ENCODE data around the gene SPACA4. TPM values are rescaled to one million over a fixed set of nuclear protein-coding genes. Genes with fewer than 3 reads are reported as not detected.

The SPACA4 gene
- polyA plus RNA-seq, 5 donors: 0.11 to 0.76 (median 0.32) TPM

DNA sequence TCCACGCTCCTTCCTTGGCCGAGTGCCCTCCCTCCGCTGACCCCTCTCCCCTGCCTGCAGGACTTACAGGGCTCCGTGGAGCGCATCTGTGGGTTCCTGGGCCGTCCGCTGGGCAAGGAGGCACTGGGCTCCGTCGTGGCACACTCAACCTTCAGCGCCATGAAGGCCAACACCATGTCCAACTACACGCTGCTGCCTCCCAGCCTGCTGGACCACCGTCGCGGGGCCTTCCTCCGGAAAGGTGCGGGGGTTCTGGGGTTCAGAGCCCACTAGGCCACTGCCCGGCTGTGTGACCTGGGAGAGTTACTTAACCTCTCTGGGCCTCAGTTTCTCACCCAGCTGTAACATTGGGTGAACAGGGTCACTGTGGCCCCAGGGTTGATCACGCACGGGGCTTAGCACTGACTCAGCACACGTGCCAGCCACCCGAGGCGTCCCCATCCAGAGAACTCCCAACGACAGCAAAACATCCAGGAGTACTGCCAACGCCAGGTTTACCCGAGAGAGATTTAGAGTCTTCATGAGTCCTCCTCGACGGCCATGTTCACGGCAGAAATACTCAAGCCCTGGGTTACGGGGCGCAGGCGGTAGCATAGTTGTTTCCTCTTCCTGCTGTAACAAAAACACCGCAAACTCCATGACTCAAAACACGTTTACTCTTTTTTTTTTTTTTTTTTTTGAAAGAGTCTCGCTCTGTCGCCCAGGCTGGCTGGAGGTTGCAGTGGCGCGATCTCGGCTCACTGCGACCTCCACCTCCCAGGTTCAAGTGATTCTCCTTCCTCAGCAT, 9.7 kb upstream of the SPACA4 start:
- no peak for DNase-seq

DNA sequence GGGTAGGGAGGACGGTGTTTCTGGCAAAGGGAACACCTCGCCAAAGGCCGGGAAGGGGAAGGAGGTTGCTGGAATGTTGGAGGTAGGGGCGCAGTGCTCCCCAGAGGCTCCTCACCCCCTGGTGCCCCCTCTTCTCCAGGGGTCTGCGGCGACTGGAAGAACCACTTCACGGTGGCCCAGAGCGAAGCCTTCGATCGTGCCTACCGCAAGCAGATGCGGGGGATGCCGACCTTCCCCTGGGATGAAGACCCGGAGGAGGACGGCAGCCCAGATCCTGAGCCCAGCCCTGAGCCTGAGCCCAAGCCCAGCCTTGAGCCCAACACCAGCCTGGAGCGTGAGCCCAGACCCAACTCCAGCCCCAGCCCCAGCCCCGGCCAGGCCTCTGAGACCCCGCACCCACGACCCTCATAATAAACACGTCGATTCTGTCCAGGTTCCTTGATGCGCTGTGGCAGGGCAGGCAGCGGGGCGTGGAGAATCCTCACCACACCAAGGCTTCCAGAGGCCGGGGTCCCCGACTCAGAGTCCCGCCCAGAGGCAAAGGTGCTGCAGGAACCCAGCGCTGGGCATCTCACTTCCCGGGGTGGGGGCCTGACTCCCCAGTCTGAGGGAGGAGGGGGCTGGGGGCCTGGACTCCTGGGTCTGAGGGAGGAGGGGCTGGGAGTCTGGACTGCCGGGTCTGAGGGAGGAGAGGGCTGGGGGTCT, 7.4 kb upstream of the SPACA4 start:
- DNase-seq: no peak

DNA sequence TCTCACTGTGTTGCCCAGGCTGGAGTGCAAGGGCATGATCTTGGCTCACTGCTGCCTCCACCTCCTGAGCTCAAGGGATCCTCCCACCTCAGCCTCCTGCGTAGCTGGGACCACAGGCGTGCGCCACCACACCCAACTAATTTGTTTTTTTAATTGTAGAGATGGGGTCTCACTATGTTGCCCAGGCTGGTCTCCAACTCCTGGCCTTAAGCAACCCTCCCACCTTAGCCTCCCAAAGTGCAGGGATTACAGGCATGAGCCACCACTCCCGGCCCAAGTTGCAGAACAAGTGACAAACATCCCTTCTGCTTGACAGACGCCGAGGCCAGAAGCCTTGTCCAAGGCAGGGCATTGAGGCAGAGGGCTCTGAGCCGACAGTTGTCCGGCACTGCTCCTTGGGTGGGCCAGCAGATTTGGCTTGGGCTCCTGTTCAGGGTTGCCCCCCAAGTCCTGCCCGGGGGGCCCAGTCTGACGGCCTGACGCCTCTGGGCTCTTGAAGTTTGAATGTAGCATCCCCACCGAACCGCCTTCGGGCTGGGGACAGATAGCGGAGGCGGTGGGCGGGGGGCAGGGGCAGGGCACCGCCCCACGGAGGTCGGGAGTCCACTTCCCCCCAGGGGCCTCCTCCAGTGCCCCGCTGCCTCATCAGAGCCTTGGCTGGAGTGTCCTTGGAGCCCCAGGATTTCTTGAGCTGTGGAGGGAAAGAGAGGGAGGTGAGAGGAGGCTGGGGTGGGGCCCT, 5.7 kb upstream of the SPACA4 start:
- no peak for DNase-seq

DNA sequence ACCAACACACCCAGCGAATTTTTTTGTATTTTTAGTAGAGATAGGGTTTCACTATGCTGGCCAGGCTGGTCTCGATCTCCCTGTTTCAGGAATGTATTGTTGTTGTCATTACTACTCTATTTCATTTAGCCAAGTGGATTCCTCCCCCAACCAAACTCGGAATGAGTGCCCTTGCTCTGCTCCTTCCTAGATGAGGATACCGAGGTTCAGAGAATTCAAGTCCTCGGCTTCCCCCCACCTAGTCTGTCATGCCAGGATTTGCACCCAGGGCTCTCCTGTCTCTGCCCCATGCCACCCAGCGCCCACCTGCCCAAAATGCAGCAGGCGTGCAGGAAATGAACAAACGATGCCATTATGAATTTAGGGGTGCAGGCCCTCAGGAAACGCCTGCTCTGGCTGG, 3.5 kb upstream of the SPACA4 start:
- no peak for DNase-seq

DNA sequence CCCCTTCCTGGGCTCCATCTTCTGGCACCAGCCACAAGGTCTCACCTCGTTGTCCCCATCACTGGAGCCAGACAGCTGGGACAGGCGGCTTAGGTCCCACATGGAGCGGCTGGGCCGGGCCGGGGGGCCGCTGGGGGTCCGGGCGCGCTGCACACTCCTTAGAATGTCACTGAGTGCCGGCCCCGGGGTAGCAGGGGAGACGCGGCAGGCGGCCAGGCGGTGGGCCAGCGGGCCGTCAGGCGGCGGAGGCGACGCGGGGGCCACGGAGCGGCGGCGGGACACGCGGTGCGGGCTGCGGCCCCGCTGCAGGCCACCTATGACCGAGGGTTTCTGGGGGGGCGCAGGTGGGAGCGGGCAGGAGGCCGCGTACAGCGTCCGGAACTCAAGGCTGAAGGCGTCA, 3.1 kb upstream of the SPACA4 start:
- DNase-seq: no peak

DNA sequence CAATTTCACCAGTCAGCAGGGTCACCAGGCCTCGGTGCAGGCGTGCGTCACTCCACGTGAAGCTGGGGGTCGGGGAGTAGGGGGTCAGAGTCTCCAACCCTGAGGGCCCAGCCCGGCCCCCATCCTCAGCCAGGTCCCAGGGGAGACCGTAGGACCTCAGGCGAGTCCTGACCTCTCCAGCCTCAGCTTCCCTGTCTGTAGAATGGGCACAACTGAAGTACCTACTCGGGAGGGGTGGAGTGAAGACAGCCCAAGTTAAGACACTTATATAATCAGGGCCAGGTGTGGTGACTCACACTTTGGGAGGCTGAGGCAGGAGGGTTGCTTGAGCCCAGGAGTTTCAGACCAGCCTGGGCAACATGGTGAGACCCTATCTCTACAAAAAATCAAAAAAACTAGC, 2.7 kb upstream of the SPACA4 start:
- DNase-seq: no peak

DNA sequence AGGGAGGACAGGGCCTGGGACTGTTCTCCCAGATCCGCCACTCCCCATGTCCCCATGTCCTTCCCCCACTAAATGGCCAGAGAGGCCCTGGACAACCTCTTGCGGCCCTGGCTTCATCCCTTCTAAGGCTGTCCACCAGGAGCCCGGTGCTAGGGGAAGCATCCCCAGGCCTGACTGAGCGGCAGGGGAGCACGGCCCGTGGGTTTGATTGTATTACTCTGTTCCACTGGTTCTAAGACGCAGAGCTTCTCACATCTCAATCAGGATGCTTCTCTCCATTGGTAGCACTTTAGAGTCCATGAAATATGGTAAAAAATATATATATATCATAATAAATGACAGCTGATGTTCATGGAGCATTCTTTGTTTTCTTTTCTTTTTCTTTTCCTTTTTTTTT, 815 bp downstream of the SPACA4 start:
- DNase-seq: no peak

DNA sequence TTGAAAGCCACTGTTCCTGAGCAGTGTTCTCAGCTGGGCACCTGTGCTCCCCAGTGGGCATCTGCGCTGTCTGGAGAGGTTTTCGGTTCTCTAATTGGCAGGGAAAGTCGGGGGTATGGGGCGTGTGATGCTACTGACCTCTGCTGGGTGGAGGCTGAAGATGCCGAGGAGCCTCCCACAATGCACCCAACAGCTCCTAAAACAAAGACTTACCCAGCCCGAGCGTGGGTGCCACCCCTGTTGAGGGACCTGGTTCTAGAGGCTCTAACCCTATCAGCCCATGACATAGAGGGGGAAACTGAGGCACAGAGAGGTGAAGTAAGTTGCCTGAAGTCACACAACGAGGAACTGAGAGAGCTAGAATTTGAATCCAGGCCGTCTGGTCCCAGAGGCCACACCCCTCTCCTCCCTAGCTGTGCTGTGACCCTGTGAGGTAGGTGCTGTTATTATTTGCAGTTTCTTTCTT, 2.3 kb downstream of the SPACA4 start:
- DNase-seq: no peak

DNA sequence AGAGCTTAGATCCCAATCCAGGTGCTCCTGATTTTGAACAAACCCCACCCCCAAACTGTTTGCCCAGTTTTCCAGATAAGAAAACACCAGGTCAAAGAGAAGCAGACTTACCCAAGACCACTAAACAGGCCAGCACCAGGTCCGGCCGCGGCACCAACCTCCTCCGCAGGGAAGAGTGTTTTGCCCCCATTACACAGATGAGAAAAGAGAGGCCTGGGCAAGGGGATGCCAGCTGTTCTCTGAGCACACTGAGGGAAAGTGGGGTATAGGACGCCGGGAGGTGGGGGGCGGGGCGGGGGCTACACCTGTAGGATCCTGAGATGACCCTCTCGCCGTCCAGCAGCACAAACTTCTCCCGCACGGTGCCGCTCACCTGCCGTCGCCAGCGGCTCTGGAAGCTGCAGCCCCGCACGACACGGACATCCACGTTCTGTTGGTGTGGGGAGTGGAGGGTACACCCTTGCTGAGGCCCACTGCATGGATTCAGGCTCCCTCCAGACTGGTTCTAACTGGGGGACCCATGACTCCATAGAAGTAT, 3.1 kb downstream of the SPACA4 start:
- DNase-seq: no peak

DNA sequence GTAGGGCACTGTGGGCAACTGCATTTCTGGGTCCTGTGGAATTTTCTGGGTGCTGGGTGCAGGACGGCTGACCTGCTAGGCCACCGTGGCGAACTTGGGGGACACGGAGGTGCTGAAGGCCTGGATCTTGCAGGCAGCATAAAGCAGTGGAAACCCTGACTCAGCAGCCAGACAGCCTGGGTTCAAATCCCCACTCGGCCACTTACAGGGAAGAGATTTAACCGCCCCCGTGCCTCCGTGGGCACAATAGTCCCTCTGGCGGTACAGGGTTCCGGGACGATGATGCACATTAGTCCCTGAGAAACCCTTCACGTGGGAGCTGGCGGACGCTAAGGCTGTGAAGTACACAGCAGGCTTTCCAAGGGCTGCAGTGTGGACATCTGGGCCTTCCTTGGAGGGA, 5.3 kb downstream of the SPACA4 start:
- DNase-seq: no peak

DNA sequence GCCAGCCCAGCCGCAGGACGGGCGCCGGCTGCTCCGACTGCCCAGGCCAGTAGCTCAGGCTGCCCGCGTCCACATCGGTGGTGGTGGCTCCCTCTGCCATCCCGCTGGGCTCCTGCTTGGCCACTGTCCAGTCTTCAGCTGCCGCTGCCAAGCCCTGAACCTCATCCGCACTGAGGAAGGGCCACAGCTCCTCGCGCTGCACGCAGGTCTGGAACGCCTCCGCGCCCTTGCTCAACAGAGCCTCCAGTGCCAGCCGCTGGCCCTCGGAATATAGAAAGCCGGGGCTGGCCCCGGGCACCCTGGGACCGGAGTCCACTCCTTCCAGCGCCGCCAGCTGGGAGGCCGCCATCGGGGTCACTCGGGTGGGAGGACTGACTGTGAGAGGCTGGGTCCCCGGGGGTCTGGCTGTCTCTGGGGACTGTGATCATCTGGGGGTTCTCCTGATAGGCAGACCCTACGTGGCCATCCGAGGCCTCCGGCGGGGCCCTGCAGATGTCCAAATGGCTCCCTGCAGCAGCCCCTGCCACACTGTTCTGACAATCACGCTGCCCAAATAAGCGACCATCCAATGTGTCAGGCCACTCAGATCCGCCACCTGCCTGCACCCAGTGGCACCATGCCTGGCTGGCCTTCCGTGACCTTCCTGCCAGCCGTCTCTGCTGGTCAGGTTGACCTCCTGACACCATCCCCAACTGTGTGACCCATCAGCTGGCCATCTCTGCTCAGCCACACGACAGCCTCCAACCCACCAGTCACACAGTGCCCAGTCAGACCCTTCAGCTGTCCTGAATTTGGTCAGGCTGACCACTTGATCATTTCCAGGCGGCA, 6.7 kb downstream of the SPACA4 start:
- DNase-seq: no peak

DNA sequence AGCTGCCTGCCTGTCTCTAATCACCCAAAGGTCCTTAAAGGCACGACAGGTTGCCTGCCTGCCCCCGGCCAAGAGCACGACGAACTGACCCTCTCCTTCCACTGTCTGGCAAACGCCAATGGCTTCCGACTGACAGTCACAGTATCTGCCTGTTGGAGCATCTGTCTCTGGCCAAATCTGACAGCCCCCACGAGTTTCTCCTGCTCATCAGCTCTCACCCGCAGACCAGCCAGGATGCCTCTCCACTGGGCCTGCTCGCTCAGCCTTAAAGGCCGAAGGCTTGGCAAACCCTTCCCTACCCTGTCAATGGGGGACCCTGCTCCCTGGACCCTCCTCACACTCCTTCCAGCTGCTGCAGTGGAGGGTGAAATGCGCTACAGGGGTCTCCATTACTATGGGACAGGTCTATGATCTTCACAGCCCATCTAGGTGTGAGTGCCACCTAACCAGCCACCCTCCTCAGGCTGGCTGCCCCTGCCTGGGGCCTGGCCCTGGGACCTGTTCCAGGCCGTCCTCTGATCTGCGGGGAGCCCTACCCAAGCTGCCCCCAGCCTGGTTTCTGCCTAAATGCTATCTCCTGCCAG, 7.4 kb downstream of the SPACA4 start:
- DNase-seq: no peak

DNA sequence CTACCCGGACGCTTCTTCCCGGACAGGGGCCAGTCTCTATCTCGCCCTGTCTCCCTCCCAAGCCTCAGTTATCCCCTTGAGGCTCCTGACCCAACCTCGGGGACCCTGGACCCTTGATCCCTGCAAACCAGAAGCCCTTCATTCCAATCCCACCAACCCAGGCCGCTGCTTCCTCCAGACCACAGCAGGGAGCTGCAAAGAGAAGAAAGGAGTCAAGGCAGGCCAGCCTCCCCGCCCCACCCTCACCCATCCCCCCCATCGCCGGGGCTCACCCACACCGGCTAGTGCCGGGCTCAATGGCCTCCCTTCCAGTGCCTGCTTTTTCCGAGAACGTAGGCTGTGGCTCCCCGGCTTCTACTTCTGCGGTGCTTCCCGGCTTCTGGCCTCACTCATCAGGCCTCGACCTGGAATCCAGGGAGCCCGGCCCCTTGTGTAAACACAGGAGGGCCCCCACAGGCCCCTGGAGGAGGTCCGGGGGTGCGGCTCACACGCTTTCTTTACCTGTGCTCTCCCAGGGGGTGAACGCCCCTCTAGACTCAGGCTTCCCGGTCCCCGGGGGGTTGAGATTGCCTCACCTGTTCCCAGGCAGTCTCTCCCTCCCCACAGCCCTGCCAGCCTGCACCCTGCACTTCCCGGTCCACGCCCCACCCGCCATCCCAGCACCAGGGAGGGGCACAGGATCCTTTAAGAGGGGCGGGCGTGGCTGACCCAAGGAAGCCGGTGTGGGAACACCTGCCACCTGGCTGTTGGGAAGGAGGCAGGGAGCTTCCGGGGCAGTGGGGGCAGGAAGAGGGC, 8.1 kb downstream of the SPACA4 start, which contains the start of gene FAM83E:
Gene FAM83E, minus strand, starts transcription at position 641 of the 795 bp plus-strand sequence. CDS start 1,704 bp downstream, outside the sequence.
- no peak for DNase-seq

DNA sequence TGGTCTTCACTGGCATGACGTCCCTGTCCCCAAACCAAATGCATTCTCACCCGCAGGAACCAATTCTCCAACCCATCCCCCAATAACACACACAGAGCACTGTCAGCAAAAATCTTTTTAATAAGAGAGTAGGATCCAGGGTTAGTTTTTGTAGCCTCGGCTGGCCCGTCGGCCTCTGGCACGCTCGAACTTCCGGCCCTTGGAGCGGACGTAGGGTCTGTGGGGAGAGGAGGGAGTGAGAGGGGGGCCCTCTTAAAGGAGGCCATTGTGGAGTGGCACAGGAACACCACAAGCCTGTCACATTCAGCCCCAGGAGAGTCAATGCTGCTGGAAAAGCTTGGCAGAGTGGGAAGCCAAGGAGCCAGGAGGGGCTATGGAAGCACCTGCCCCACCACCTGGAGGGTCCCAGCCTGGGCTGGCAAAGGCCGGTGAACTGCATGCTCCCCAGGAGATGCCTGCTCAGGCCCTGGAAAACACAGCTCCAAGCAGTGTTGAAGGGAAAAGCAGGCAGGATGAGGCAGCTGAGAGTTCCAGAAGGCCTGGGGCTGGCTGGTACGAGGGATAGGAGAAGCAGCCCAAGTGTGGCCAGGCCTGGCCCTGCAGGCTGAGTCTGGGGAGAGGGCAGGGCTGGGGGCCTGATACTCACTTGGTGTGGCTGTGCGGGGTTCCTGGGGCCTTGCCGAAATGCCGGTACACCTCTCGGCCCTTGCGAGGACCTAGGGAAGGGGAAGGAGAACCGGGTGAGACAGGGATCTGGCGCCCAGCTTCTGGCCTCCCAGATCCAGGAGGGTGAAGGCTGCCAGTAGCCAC, 8.9 kb downstream of the SPACA4 start:
- DNase-seq: no peak

DNA sequence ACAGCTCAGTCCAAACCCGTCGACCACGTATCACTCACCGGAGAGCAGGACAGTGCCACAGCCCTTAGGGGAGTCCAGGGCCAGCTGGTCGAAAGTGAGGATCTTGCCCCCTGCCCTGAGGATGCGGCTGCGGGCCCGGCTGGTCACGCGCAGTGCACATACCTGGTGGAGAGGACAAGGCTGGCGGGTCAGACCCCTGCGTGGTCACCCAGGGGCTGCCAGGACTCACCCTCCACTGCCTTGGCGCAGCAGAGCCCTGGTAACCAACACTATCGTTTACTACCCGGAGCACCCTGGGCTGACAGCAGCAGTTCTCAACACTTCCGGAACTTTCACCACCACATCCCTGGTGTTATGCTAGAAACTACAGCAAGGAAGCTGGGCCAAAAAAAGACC, 9.5 kb downstream of the SPACA4 start:
- no peak for DNase-seq

DNA sequence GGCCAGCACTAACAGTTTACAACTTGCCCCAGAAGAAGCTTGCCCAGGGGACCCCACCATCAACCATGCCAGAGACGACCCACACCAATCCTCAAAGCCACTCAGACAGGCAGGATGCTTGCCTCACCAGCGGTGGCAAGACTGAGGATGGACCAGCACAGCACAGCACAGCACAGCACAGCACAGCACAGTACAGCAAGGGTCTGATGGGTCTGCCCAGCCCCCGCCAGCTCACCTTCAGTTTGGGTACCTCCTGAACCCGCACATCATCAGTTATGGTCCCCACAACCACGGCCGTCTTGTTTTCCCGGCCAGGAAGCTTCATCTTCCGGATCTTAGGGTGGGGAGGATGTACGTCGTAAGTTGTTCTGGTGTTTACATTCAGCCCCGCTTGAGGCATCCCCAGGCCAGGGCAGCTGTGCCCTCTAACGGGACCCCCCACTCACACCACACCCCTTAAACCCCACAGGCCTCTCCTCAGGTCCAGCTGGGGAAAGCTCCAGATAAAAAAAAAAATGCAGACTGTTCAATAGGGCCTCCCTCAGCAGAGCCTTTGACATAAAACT, 10.0 kb downstream of the SPACA4 start:
- DNase-seq: no peak

DNA sequence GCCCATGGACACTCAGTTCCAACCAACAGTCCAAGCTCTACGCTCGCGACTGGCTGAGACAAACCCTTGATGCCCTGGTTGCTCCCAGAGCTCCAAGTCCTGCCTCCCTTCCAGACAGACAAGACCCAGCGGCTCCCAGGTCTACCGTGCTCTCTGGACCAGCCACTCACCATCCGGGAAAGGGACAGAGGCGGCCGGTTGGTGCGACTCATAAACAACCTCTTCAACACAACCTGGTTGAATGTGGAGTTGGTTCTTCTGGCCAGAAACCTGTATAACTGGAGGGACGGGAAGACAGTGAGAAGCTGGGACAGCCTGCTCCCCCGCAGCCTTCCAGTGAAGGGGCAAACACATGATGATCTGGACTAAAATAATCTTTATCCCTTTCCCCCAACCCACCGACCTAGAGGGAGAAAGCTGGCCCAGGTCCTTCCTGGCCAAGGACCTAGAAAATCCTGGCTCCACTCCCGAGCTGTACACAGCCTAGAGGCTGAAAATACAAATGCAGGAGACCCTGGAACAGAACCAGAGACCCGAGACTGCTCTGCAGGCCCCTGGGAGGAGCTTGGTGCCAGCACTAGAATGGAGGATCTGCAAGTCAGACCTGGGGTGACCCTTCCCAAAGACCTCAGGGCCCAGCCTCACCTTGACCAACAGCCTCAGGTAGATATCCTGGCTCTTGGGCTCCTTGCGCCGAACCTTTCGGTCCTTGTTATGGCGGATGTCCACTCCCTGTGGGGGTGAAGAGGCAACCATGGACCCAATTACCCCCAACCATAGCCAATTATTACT, 10.8 kb downstream of the SPACA4 start:
- no peak for DNase-seq
